ENCODE data around the gene IRF1. TPM values are rescaled to one million over a fixed set of nuclear protein-coding genes. Genes with fewer than 3 reads are reported as not detected.
"Not testable (repeated sequence)": the region's sequence is repeated elsewhere in the genome, so short reads cannot be mapped to it uniquely, and the experiment has no call there.

IRF1 gene
- total RNA-seq, 1 donor from 2014 or later: 19.9 TPM

DNA sequence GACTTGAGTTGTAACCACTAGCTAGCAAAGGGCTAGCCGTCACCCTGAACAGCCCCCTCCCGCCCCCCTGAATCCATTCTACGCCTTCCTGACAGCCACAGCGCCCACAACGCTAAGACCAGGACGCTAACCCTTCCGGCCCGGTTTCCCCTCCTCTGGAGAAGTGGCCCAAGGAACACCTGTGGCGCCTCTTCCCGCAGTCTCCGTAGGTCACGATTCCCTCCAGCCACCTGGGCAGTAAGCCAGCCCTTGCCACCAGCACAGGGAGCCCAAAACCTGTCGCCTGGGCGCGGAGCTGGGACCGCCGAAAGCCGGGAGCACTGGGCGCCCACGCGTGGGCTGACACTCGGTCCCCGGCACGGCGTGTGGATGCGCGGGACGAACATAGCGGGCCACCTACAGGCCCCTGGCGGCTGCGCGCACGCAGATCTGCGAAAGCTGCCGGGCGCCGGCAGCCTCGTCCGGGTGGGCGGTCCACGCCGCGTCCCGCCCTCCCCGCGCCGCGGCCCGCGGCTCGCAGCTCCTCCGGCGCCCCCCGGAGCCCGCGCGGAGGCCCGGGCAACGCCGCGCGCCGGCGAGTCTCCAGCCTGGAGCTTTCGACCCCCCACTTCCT, 596 bp downstream of the IRF1 start:
- intact Hi-C loops (cut with DNase I): loop anchor here (2.0 kb wide), 1 partner anchor 69 kb away; no protein-coding TSS in a partner anchor
- no peak for DNase-seq (ENCODE audit: low spot score)

- intact Hi-C loops (cut with DNase I): no loop called here
- DNase-seq (ENCODE audit: low spot score): no peak
Observed at GRCh38 chr5:132489051-132489770, 1.4 kb downstream of the IRF1 start.

DNA sequence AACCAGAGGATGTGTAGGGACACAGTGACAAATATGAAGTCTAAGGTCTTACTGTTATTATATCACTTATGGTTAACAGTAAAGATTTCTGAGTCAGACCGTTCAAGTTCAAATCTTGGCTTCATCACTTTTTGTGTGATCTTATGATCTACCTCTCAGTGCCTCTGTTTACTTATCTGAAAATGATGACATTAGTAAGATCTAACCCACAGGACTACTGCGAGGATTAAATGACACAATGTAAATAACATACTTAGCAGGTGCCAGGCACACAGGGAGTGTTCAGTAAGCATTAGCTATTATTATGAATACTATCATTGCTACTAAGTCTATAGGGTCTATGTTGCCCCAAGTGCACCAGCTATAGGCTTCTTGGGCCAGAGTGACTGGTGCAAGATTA, 2.0 kb downstream of the IRF1 start:
- DNase-seq (ENCODE audit: low spot score): no peak
- intact Hi-C loops (cut with DNase I): no loop called here

GRCh38 chr5:132487841-132488555, 2.6 kb downstream of the IRF1 start:
- no peak for DNase-seq (ENCODE audit: low spot score)
- intact Hi-C loops (cut with DNase I): no loop called here

DNA sequence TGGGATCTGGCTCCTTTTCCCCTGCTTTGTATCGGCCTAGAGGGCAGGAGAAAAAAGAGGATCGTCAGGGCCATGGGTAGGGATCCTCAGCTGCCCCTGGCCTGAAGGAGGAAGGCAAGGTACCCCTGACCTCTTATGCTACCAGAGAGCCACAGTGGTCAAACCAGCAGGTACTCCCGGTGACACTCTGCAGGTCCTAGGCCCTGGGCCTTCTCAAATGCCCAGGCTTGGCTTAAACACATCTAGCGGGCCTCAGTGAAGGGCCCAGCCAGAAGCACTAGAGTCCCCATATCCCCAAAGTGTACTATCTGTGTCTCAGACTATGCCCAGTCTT, 3.5 kb downstream of the IRF1 start:
- DNase-seq (ENCODE audit: low spot score): no peak
- intact Hi-C loops (cut with DNase I): no loop called here

GRCh38 chr5:132486318-132487094, 4.1 kb downstream of the IRF1 start:
- DNase-seq (ENCODE audit: low spot score): no peak
- intact Hi-C loops (cut with DNase I): no loop called here

GRCh38 chr5:132485641-132486317, 4.8 kb downstream of the IRF1 start:
- no peak for DNase-seq (ENCODE audit: low spot score)

DNA sequence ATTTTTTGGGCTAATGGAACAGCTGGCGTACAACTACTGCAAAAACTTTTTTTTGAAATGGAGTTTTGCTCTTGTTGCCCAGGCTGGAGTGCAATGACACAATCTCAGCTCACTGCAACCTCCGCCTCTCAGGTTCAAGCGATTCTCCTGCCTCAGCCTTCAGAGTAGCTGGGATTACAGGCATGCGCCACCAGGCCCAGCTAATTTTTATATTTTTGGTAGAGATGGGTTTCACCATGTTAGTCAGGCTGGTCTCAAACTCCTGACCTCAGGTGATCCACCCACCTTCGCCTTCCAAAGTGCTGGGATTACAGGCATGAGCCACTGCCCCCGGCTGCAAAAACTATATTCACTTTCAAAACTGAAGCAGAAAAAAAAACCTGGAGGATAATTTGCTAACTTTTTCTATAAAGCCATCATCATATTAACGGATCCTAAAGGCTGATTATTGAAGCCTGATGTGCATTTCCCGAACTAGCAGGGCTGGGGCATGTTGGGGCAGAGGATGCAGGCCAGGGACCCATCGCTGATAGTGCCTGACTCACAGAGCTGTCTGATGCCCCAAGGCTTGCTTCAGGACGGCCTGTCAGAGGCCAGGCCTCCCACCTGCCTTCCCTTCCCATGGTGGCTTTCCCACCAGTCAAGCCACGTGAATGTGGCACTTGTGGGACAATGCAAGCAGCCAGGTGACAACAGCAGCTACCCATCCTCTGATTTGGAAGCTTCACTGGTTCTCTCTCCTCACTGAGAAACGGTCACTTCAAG, 5.5 kb downstream of the IRF1 start:
- intact Hi-C loops (cut with DNase I); DNase-seq (ENCODE audit: low spot score): not testable (repeated sequence)

More at GRCh38 chr5:132485641-132486317, 4.8 kb downstream of the IRF1 start:
- intact Hi-C loops (cut with DNase I): no loop called here

GRCh38 chr5:132484391-132484725, 6.2 kb downstream of the IRF1 start:
- intact Hi-C loops (cut with DNase I): no loop called here
- DNase-seq (ENCODE audit: low spot score): no peak

DNA sequence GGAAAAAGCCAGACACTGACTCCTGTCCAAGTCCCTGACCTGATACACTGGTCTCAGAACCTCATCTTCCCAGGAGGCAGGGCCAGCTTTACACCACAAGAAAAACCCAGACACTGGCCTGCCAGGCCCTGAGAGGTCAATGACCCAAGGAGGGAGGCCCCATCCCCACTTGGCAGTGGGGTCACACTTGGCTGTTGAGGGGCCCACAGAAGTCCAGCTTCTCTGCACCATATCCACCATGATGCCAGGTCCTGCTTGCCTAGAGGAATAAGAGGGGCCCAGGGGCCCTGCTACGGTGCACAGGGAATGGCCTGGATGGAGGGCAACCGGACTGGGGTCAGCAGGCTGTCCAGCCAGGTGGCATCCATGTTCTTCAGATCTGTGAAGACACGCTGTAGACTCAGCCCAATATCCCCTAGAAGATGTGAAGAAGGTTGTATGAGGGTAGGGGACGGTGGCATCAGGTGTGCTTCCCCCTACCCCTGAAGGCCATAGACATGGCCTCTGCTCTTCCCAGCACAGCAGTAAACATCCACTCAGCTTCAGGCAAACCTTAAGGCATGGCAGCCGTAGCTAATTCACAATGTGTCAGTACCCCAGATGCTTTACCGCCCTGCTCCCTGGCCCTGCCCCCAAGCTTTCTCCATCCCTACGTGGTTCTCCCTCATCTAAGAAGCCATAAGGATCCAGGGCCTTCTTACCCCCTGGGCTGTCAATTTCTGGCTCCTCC, 6.7 kb downstream of the IRF1 start:
- no peak for DNase-seq (ENCODE audit: low spot score)
- intact Hi-C loops (cut with DNase I): no loop called here

- DNase-seq (ENCODE audit: low spot score): no peak
- intact Hi-C loops (cut with DNase I): no loop called here
Observed at GRCh38 chr5:132483101-132483500, 7.5 kb downstream of the IRF1 start.

DNA sequence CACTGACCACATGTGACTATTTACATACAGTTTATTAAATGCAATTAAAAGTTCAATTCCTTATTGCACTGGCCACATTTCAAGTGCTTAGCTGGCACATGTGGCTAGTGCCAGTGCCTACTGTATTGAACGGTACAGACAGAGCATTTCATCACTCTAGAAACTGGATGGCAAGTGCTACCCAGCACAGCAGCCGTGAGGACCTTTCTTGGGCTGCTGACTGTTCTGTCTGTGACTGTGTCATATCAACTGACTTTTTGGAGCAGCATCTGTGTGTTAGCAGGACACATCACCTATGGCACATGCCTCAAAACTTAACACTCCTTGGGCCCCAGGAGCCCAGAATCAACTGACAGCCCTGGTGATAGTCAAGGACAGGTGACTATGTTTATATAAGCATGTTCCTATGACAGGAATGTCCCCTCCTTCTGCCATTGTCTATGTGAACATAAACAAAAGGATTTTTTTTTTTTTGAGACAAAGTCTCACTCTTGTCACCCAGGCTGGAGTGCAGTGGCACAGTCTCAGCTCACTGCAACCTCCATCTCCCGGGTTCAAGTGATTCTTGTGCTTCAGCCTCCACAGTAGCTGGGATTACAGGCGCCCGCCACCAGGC, 8.9 kb downstream of the IRF1 start:
- no peak for DNase-seq (ENCODE audit: low spot score)

DNA sequence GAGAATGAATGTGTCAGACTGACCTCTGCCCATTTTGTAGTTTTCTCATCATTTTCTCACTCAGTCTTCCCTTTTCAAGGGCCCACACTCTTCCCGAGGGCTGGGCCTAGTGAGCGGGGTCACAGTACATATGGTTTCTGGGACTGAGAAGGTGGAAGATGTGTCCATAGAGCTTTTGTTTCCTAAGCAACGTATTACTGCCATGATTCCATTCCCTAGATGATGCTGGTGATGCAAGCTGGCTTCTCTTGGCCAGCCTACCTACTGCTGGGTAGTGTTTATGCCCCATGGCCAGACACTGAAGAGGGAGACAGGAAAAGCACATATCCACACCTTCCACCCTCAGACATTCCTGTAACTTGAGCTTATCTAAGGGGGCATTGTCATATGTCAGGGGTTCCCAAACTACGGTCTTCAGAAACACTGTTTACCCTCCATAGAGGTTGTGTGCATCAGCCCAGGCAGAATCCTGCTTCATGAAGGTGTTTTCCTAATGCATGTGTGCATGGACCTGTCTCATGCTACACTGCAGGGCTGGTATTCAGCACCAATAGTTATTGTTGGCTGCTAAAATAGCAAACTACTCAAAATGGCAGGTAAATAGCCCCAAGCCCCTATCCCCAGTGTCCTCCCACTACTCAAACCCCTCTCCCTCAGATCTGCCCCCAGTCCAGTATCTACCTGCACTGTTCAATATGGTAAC, 9.5 kb downstream of the IRF1 start:
- intact Hi-C loops (cut with DNase I): no loop called here
- no peak for DNase-seq (ENCODE audit: low spot score)

More for the DNA sequence above, 8.9 kb downstream of the IRF1 start:
- intact Hi-C loops (cut with DNase I): no loop called here

DNA sequence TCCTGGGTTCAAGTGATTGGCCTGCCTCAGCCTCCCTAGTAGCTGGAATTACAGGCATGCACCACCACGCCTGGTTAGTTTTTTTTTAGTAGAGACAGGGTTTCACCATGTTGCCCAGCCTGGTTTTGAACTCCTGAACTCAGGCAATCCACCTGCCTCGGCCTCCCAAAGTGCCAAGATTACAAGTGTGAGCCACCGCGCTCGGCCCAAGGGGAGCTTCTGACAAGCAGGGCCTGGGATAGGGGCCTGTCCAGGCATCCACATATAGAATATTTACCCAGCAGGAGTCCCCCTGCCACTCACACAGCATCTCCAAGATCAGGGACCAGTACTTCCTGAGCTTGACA, 10.1 kb downstream of the IRF1 start:
- intact Hi-C loops (cut with DNase I): no loop called here
- DNase-seq (ENCODE audit: low spot score): no peak

DNA sequence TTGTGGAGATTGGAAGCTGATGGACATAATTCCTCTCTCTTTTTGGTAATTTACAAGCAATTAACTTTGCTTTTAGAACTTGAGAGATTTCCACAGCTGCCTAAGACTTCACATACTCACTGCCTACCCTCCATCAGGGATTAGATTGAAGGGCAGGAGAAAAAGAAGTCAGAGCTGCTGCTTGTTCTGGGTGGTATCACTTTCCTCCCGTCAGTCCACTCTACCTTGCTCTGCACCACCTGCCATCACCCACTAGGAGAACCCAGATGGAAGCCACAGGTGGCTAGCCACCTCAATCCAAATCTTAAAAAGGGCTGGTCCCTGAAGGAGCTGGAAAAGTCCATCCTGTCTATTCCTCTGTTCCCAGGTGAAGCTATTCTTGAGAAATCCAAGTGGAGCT, 10.5 kb downstream of the IRF1 start:
- intact Hi-C loops (cut with DNase I): no loop called here
- DNase-seq (ENCODE audit: low spot score): no peak

DNA sequence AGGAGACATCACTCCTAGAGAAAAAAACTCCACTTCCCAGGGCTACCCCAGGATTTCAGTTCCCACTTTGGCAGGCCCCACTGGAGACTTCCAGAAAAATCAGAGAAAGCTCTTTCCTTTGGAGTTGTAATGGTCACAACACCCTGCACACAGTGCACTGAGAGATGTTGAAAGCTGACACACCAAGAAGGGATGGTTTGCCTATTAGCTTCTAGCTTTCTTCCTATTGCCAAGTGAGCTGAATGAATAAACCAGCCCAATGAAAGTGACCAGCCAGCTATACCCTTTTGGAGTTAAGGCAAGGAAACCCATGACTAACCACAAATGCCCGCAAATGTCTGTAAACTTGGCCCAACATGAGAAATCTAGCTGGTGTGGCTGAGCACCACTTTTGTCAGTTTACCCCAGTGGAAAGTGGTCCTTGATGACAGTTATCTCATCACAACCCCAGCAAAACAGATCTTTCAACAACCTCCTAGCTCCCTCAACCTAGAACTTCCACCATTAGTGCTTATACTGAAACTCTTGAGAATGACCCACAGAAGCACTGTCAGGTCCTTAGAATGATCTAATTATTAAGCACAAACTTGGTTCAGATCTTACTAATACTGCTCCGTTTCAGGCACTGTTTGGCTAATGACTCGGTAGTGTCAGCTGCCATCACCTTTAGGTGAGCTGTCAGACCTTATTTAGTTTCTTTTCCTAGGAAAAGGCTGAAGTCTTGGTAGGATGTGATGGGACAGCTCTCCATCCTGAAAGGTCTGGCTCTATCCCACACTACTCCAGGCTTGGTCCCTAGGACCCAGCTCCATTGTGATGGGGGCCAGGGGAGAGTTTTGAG, 11.2 kb downstream of the IRF1 start:
- intact Hi-C loops (cut with DNase I): loop anchor here (5.0 kb wide), 1 partner anchor 52 kb away; no protein-coding TSS in a partner anchor
- DNase-seq (ENCODE audit: low spot score): no peak

Data from cardiac septum (tissue), 1 donor.